H1 (cell line): Measurements from ENCODE around the gene PORCN. TPM values are rescaled to one million over a fixed set of nuclear protein-coding genes. Genes with fewer than 3 reads are reported as not detected.
"Not testable (repeated sequence)": the region's sequence is repeated elsewhere in the genome, so short reads cannot be mapped to it uniquely, and the experiment has no call there.

Experiments used
- CTCF ChIA-PET: fragments of 300-600 bp; sonication (Branson Sonifier 250); formaldehyde crosslinking; loops from one replicate; lab custom pipeline; 2021; ENCODE audit not compliant: partially characterized antibody; lab: Charles Lee
- POLR2A ChIA-PET: fragments of 300-600 bp; sonication (Branson Sonifier 250); formaldehyde crosslinking; loops from one replicate; lab custom pipeline; 2021; ENCODE audit warnings: inconsistent platforms; ENCODE audit not compliant: partially characterized antibody; lab: Charles Lee
- DNase-seq, 2 experiments: peaks; one replicate each; pipeline versions ENCODE4 v3.0.0 to v3.0.0-alpha.2; 2010 to 2022; ENCODE audit warnings: low spot score in 2 of 2, low read depth in 1 of 2, mixed read lengths in 1 of 2
- FAIRE-seq: peaks from 2 replicates; lab custom pipeline; 2011; peaks lifted over from hg19 to GRCh38; lab: Jason Lieb, UNC
- H2AFZ ChIP-seq: 2 replicates; pipeline ENCODE4 v1.8.1; 2012; ENCODE audit warnings: low read length, inconsistent platforms
- H2AK5ac ChIP-seq: 2 replicates; pipeline ENCODE4 v1.6.1; 2013; ENCODE audit warnings: low read depth, low read length
- H2BK120ac ChIP-seq: replicated peaks from 2 replicates; pipeline ENCODE3; 2013; ENCODE audit warnings: low read depth, low read length, inconsistent platforms
- H2BK12ac ChIP-seq: 2 replicates; pipeline ENCODE4 v1.6.1; 2013; ENCODE audit warnings: low read depth, low read length
- H2BK15ac ChIP-seq: 2 replicates; pipeline ENCODE4 v1.6.1; 2013; ENCODE audit warnings: low read length
- H2BK20ac ChIP-seq: 2 replicates; pipeline ENCODE4 v1.6.1; 2013; ENCODE audit warnings: low read length
- H2BK5ac ChIP-seq: 2 replicates; pipeline ENCODE4 v1.6.1; 2013; ENCODE audit warnings: low read depth, low read length
- H3K14ac ChIP-seq: 2 replicates; pipeline ENCODE4 v1.6.1; 2013; ENCODE audit warnings: inconsistent platforms; ENCODE audit not compliant: insufficient read length
- H3K18ac ChIP-seq: 2 replicates; pipeline ENCODE4 v1.6.1; 2013; ENCODE audit warnings: low read length; ENCODE audit errors: extremely low read depth
- H3K23ac ChIP-seq: 2 replicates; pipeline ENCODE4 v1.6.1; 2013; ENCODE audit warnings: inconsistent platforms; ENCODE audit not compliant: insufficient read length
- H3K23me2 ChIP-seq: 2 replicates; pipeline ENCODE4 v1.6.1; 2013; ENCODE audit warnings: low read depth, low read length
- H3K27ac ChIP-seq: 2 replicates; pipeline ENCODE4 v1.6.1; 2011; ENCODE audit warnings: low read depth, low read length, inconsistent platforms
- H3K27me3 ChIP-seq, 4 experiments: replicated peaks in 1 of 4; 1 replicate in 1 of 4; 2 replicates in 3 of 4; pipeline versions ENCODE4 v1.6.1 to v1.8.1; 2011 to 2013; ENCODE audit warnings: low read length in 3 of 4, mild to moderate bottlenecking in 3 of 4, inconsistent platforms in 2 of 4, mixed read lengths in 2 of 4, moderate library complexity in 1 of 4; ENCODE audit not compliant: control insufficient read depth in 3 of 4, insufficient read depth in 3 of 4; ENCODE audit errors: extremely low read depth in 1 of 4
- H3K36me3 ChIP-seq, 4 experiments: 2 replicates each; pipeline versions ENCODE4 v1.6.1 to v1.8.1; 2011 to 2013; ENCODE audit warnings: mild to moderate bottlenecking in 4 of 4, low read length in 3 of 4, moderate library complexity in 2 of 4, control low read depth in 1 of 4, inconsistent platforms in 1 of 4; ENCODE audit not compliant: insufficient read depth in 4 of 4, control insufficient read depth in 2 of 4
- H3K4ac ChIP-seq: replicated peaks from 2 replicates; pipeline ENCODE3; 2013; ENCODE audit warnings: low read length, low read depth, mixed read lengths, inconsistent platforms; ENCODE audit not compliant: insufficient read length
- H3K4me1 ChIP-seq, 4 experiments: replicated peaks in 1 of 4; 1 replicate in 1 of 4; 2 replicates in 3 of 4; pipeline versions ENCODE4 v1.6.1 to v1.8.1; 2011 to 2013; ENCODE audit warnings: low read length in 3 of 4, inconsistent platforms in 2 of 4, mixed read lengths in 1 of 4; ENCODE audit not compliant: insufficient read depth in 4 of 4, control insufficient read depth in 3 of 4
- H3K4me2 ChIP-seq, 2 experiments: 2 replicates each; pipeline versions ENCODE4 v1.6.1 to v1.8.1; 2011 to 2013; ENCODE audit warnings: low read depth in 2 of 2, low read length in 2 of 2, control low read depth in 1 of 2, inconsistent platforms in 1 of 2, mild to moderate bottlenecking in 1 of 2; ENCODE audit not compliant: insufficient read depth in 1 of 2
- H3K4me3 ChIP-seq, 4 experiments: fragments of 200-600, 300-600 bp in 1 of 4; sonication (generic), shearing (Covaris generic), sonication (Bioruptor Twin) in 1 of 4; 2 replicates each; pipeline versions ENCODE4 v1.5.1 to v1.8.1; 2011 to 2016; ENCODE audit warnings: low read length in 4 of 4, low read depth in 3 of 4, control low read depth in 2 of 4, inconsistent platforms in 2 of 4, mild to moderate bottlenecking in 2 of 4, mixed read lengths in 1 of 4, moderate library complexity in 1 of 4; ENCODE audit not compliant: insufficient read depth in 2 of 4; ENCODE audit errors: extremely low read depth in 1 of 4
- H3K56ac ChIP-seq: replicated peaks from 2 replicates; pipeline ENCODE3; 2013; ENCODE audit warnings: low read depth, mild to moderate bottlenecking, mixed read lengths, low read length, inconsistent platforms; ENCODE audit not compliant: insufficient read length
- H3K79me1 ChIP-seq: 2 replicates; pipeline ENCODE4 v1.6.1; 2013; ENCODE audit warnings: low read depth, low read length, control low read depth
- H3K79me2 ChIP-seq, 2 experiments: 2 replicates each; pipeline versions ENCODE4 v1.6.1 to v1.8.1; 2012 to 2013; ENCODE audit warnings: low read length in 2 of 2, mild to moderate bottlenecking in 2 of 2, inconsistent platforms in 1 of 2; ENCODE audit not compliant: insufficient read depth in 2 of 2, control insufficient read depth in 1 of 2
- H3K9ac ChIP-seq, 4 experiments: replicated peaks in 1 of 4; 1 replicate in 1 of 4; 2 replicates in 3 of 4; pipeline versions ENCODE4 v1.6.1 to v1.8.1; 2011 to 2013; ENCODE audit warnings: low read depth in 3 of 4, low read length in 3 of 4, control low read depth in 2 of 4, mild to moderate bottlenecking in 2 of 4, moderate library complexity in 2 of 4, inconsistent platforms in 1 of 4; ENCODE audit errors: extremely low read depth in 1 of 4
- H3K9me3 ChIP-seq, 2 experiments: 2 replicates each; pipeline versions ENCODE4 v1.6.1 to v1.8.1; 2012 to 2013; ENCODE audit warnings: mild to moderate bottlenecking in 2 of 2, moderate library complexity in 2 of 2, control low read depth in 1 of 2, inconsistent platforms in 1 of 2, low read depth in 1 of 2, low read length in 1 of 2, mixed read lengths in 1 of 2; ENCODE audit not compliant: insufficient read depth in 2 of 2
- H4K20me1 ChIP-seq, 2 experiments: replicated peaks in 1 of 2; 2 replicates each; pipeline versions ENCODE3 to v1.8.1; 2011 to 2013; ENCODE audit warnings: inconsistent platforms in 2 of 2, low read length in 2 of 2, mild to moderate bottlenecking in 1 of 2; ENCODE audit not compliant: insufficient read depth in 2 of 2, control insufficient read depth in 1 of 2
- H4K5ac ChIP-seq: 2 replicates; pipeline ENCODE4 v1.6.1; 2013; ENCODE audit warnings: low read length, low read depth, mixed read lengths, inconsistent platforms; ENCODE audit not compliant: insufficient read length
- H4K8ac ChIP-seq: 2 replicates; pipeline ENCODE4 v1.8.0; 2013; ENCODE audit warnings: mild to moderate bottlenecking, moderate library complexity, low read length, inconsistent platforms; ENCODE audit not compliant: insufficient read depth; ENCODE audit errors: extremely low read depth
- H4K91ac ChIP-seq: replicated peaks from 2 replicates; pipeline ENCODE3; 2013; ENCODE audit warnings: low read length, mixed read lengths, inconsistent platforms; ENCODE audit not compliant: insufficient read length
- ASH2L ChIP-seq: fragments of 200-600, 300-600 bp; sonication (generic); IDR thresholded peaks from one replicate; pipeline ENCODE4 v1.7.1; 2017; ENCODE audit warnings: low read length
- GTF2F1 ChIP-seq: IDR thresholded peaks from 2 replicates; pipeline ENCODE4 v1.6.1; 2012; ENCODE audit warnings: low read depth, low read length, improper control_type of control experiment, borderline replicate concordance
- MAFK ChIP-seq: IDR thresholded peaks from 2 replicates; pipeline ENCODE4 v1.6.1; 2012; ENCODE audit warnings: low read depth, mild to moderate bottlenecking, improper control_type of control experiment, low read length
- POU5F1 ChIP-seq: IDR thresholded peaks from 2 replicates; pipeline ENCODE4 v1.6.1; 2011; ENCODE audit warnings: low read depth, mild to moderate bottlenecking, low read length, moderate library complexity
- TAF1 ChIP-seq: IDR thresholded peaks from 2 replicates; pipeline ENCODE4 v1.6.1; 2011; ENCODE audit warnings: mild to moderate bottlenecking, low read depth, low read length
- TCF12 ChIP-seq: IDR thresholded peaks from 2 replicates; pipeline ENCODE4 v1.6.1; 2011; ENCODE audit warnings: low read depth, mild to moderate bottlenecking, low read length
- YY1 ChIP-seq: IDR thresholded peaks from 2 replicates; pipeline ENCODE4 v1.6.1; 2011; ENCODE audit warnings: low read depth, mild to moderate bottlenecking, low read length
- WGBS, 2 experiments: shearing (Covaris generic) in 1 of 2; methylation state at CpG; one replicate each; pipeline versions ENCODE4 v1.1.6 to v1.1.7; 2013 to 2015; ENCODE audit warnings: low lambda C conversion rate in 2 of 2, mixed read lengths in 2 of 2, inconsistent platforms in 1 of 2, low coverage in 1 of 2, missing lambda C conversion rate in 1 of 2; ENCODE audit not compliant: insufficient replicate concordance in 2 of 2, insufficient coverage in 1 of 2, insufficient read length in 1 of 2; ENCODE audit errors: extremely low coverage in 1 of 2, missing lambda C conversion rate in 1 of 2; 5-methylcytosine and 5-hydroxymethylcytosine counted together
- polyA plus RNA-seq, 7 experiments: library from polyadenylated mRNA; depleted of rRNA in 3 of 7; stranded (reverse) in 5 of 7; unstranded in 2 of 7; fragments of >200 nt in 5 of 7; fragments of 200-250 nt in 2 of 7; gene quantifications; 1 replicate in 5 of 7; 2 replicates in 1 of 7; 4 replicates in 1 of 7; pipeline versions ENCODE4 v1.2.1 to v1.2.3, GENCODE V29; 2011 to 2013; ENCODE audit warnings: missing spikeins in 2 of 7, mixed read lengths in 2 of 7
- total RNA-seq: library from RNA; stranded (reverse); fragmentation: NEBNext Ultra II Directional; extraction: Animal tissue kit (Norgen Biotek cat#: 25700); gene quantifications from 2 replicates; pipeline ENCODE4 v1.2.1, GENCODE V29; 2021

Gene PORCN
- total and polyA plus RNA-seq, 2 of the 8 experiments (the other 6 are each of a cell fraction or from before 2014, with no cell fraction given), result 14.6 to 34.1 TPM

GRCh38 chrX:48516987-48517386 is 8.2 kb downstream of the PORCN start (continued):
- TF ChIP-seq POU5F1, result no peak
- no peak for TF ChIP-seq TCF12
- TF ChIP-seq TAF1, result no peak
- no peak for TF ChIP-seq MAFK
- no peak for TF ChIP-seq GTF2F1
- no peak for TF ChIP-seq ASH2L
- TF ChIP-seq YY1, result no peak

- H4K20me1 ChIP-seq, H3K27me3 ChIP-seq, H3K36me3 ChIP-seq, H3K14ac ChIP-seq, H3K23ac ChIP-seq, H4K8ac ChIP-seq, H3K4ac ChIP-seq, H3K18ac ChIP-seq, H3K4me1 ChIP-seq, DNase-seq, H2BK15ac ChIP-seq, H3K56ac ChIP-seq, H2AK5ac ChIP-seq, POLR2A ChIA-PET, H2AFZ ChIP-seq, H2BK120ac ChIP-seq, H2BK12ac ChIP-seq, H3K23me2 ChIP-seq, H3K4me3 ChIP-seq, FAIRE-seq, H2BK5ac ChIP-seq, H3K9ac ChIP-seq, H3K79me1 ChIP-seq, H2BK20ac ChIP-seq, H3K4me2 ChIP-seq, H4K5ac ChIP-seq, H3K9me3 ChIP-seq, CTCF ChIA-PET, H3K27ac ChIP-seq, H3K79me2 ChIP-seq, H4K91ac ChIP-seq: not testable (repeated sequence)
- 84% methylated on average over 2 of the region's 4 CpGs; no CpG with 5 or more reads in 1 of the 2 experiments for WGBS, 2 experiments
These were observed 10.7 kb downstream of the PORCN start for GRCh38 chrX:48519481-48519880.
